Stimulated activated CD8-positive, alpha-beta memory T cell treated with anti-CD3 and anti-CD28 coated beads, Interleukin-12 subunit alpha, Interleukin-12 subunit beta, amount 100 ng/mL, for 1 hour (primary cell): ENCODE data around the gene SLC35A2.

Experiments used
- DNase-seq: peaks from one replicate; pipeline ENCODE4 v3.0.0-alpha.2; 2020; ENCODE audit warnings: low read depth

SLC35A2 gene

DNA sequence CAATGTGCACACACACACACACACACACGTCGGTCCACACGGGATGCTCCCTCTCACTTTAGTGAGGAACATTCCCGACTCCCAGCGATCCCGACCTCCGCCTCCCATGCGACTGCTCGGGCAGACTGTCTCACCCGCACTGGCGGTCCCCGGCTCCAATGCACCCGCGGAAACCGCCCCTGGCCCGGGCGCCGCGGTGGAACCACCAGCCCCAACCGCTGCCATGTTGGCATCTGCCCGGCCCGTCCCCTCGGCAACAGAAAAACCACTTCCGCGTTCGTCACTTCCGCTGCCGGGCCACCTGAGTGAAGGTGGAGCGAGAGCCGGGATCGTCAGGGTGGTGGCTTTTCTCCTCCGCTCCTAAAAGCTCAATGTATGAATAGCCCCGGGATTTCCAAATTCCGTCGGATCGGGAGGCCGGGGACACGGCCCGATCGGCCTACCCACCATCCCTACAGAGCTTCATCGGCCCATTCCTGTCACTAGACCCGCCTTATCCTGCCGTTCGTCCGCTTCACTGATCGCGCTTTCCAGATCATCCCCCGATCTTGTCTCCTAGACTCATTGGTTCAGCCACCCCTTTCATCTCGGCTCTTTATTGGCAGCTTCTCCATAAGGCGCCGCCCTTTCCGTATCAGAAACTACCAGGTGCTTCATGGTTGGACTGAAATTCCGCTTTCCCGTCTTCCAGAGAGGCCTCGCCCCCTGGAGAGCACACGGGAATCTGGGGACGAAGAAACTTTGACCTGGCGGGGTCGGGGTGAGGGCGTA, at the start of gene SLC35A2:
SLC35A2 (minus strand) TSS at position 235 of the 771 bp plus-strand sequence; CDS start at position 225, 10 bp downstream.
- peak; percentile 80 for DNase-seq

DNA sequence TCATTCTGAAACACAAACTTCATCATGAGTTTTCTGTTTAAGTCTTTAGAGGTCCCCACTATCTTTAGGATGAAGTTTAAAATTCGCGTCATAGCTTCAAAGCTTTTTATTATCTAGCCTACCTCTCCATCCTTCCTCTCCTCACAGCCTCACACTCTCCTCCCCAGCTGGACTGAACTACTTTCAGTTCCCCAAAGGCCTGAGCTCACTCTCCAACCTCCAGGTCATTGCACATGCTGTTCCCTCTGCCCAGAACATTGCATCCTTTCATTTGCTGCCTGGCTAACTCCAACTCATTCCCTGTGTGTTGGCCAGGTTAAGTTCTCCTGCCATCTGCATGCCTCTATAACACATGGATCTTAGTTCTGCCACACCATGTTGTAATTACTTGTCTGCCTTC, 48.8 kb upstream of the SLC35A2 start:
- no peak for DNase-seq

DNA sequence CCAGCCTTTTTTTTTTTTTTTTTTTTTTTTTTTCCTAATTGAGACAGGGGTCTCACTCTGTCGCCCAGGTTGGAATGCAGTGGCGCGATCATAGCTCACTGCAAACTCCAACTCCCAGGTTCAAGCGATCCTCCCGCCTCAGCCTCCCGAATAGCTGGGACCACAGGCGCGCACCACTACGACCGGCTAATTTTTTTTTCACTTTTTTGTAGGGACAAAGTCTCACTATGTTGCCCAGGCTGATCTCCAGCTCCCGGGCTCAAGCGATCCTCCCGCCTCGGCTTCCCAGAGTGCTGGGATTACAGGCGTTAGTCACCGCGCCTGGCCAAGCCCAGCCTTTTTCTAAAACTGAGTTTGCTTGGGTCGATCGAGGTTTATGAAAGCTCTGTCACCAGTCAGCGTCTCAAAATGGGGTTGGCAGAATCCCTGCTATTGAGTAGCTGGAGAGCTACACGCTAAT, 47.2 kb upstream of the SLC35A2 start:
- no peak for DNase-seq

DNA sequence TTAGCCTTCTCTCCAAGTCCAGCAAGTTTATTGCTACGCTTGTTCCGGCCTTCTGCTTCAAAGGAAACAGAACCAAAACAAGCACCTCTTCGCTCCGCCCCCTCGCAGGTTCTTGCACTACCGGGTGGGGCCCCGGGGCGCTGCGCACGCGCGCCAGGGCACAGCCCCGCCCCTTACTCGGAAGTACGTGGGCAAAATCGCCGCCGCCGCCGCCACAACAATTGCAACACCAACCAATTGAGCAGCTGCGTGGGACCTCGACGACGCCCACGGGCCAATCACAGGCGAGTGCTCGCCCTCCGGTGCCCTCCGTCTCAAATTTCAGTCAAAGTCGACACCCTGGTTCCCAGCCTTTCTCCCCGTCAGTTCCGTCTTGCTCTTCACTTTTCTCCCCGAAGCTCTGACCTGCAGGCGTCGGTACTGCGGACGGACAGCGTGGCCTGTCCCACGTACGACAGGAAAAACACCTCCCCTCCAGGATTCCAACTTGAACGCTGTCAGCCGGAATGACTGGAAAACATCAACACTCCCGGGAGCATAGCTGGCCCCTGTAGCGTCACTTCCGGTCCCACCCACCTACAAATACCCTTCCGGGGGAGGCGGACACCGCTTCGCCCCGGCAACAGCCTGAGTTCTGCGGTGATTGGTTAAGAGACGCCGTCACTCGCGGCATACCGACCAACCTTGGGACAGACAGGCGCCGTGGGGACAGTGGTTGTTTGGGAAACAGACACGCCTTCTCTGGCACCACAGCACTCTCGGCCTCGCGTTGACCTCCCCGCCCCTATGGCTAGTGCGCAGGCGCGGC, 46.6 kb upstream of the SLC35A2 start:
- peak; percentile 85 for DNase-seq

DNA sequence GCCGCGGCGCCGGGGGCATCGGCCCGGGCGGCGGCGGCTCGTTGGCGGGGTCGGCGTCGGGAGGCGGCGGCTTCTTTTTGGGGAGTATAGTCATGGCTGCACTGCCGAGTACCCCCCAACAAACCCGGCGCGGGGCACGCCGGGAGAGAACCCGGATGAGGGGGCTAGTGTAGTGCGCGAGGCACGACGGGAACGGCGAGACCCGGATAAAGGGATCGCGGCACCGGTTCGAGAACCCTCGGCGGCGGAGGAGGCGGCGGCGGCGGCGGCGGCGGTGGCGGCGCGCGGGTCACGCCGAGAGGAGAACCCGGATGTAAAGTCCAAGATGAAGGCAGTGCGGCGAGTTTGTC, 46.0 kb upstream of the SLC35A2 start, which contains the start of gene OTUD5:
OTUD5 (minus strand) TSS at position 131 of the 350 bp plus-strand sequence; CDS start at position 94, 37 bp downstream.
- peak; percentile 60 for DNase-seq

DNA sequence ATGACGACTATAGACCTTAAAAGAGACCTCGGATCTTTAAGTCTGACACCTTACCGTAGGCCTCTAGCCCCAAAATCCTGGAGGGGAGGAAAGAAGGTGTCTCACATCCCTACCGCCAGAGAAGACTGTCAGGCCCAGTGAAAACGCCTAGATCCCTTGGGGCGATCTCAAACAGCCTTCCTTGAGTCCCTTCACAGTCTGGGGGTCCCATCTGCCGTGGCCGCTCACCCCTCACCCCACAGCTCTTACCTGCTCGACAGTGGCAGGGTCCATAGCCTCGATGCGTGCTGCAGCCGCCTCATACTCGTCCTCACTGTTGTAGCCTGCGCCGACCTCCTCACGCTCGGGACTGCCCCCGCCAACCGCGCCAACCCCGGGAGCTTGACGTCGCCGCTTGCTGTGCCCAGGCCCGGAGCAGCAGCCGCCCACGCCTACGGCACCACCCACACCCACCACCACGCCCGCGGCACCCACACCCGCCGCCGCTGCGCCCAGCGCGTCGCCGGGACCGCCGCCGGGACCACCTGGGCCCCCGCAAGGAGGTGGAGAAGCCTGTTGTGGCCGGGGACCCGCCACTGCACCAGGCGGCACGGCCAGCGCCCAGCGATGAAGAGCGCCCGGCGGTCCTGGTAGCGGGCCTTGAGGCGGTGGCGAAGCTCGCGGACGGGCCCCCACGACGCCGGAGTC, 45.4 kb upstream of the SLC35A2 start:
- DNase-seq = no peak

DNA sequence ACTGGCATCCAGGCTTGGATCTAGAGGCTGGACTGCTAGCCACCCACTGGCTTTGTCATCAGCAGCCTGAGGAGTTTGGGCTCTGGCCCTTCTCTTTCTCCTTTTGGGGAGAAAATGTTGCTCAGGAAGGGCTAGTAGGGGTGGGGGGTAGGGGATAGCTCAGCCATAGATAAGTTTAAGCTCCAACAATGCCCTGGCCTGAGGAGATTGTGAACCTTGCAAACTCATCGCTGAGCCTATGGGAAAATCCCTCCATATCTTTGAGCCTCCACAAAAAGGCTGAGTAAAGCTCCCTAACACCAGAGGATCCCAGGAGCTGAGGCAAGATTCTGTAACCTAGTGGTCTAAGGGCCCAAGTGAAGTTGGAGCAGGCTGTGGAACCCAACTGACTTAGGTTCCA, 37.1 kb upstream of the SLC35A2 start:
- DNase-seq = no peak

DNA sequence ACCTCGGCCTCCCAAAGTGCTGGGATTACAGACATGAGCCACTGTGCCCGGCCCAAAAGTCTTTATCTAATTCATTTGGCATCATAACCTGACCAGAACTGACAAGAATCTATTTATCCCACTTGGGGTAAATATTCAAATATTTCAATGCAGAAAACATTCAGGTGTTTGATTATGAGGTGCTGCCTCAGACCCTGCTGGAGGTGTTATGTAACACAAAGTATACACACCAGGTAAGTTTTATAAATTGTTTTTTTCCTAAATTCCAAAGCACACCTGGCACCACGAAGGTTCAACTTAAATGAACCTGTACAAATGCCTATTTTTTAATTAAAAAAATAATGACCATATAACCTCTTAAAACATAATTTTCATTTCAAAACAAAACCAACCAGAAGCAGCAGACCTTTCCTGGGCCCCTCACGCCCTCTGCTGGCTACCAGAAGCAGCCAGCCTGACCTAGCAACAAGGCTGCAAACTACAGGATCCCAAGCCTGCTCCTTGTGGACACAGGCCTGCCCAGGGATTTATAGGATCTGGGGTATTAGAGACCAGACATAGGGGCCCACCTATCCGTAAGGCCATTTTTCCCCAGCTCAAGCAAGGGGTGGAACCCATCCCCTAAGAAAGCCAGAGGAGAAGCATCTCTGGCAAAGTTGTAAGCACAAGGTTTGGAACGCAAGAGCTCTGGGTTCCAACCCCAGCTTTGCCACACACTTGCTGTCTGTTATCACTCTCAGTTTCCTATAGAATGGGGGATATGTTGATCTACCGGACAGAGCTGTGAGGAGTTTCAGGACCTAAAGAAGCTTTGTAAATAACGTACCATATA, 34.3 kb upstream of the SLC35A2 start:
- no peak for DNase-seq

DNA sequence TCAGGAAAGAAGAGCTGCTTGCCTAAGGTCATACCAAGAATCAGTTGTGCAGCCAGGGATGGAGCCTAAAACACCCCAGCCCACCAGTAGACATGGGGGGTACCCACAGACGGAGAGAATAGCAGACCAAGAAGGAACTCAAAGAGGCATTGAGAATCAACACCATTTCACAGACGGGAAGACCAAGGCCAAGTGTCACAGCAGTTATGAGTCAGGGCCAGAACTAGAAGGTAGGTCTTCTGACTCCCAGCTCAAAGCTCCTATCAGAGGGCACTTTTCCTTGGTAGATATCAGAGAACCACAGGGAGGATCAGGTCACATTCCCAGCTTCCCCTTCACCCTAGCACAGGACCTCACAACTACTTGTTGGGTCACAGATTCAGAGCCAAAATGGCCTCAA, 31.4 kb upstream of the SLC35A2 start:
- no peak for DNase-seq

DNA sequence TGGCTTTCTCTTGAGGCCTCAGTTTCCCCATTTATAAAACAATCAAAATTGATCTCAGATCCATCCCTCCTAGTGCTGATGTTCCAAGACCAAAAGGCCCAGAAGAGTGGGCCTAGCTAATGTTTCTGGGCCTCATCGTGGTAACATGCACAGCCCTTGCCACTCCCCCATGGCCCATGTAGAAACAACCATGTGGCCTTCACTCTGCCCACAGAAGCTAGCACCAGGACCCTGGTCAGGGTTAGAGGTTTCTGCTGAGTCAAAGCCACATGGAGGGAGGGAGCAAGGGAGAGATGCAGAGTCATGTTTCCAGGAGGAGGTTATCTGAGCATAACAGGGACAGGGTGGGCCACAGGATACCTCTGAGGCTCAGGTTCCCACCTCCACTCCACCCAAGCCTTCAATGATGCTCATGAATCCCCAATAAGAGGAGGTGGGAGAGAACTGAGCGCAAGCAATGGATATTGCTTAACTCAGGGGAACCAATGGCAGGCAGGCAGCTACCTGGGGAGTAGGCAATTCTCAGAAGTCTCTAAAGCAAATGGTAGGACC, 29.0 kb upstream of the SLC35A2 start:
- DNase-seq = no peak

DNA sequence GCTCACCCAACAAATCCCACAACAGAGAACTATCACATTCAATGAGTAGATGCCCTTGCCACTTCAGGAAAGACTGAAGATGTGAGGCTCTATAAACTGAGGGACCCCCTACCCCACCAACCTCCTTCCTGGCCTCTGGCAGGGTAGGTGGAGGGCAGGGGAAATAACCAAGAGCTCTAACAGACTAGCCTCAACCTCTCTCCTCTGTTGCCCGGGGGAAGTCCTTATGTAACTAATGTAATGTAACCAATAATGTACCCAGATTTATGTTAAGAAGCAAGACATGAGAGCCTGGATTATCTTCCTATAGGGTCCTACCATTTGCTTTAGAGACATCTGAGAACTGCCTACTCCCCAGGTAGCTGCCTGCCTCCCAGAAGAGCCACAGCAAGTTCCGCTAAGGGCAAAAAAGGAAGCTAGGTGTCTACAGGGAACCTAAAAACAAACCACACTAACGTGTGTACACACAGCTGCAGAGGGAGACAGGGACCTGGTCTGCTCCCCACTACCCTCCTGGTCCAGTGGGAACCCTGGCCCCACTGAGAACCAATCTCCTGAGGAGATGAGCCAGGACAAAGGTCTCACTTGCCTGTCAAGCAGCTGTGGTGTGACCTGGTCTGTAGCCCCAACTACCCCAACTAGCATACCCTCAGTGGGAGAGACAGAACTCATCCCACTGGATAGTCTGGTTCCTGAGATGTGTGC, 28.2 kb upstream of the SLC35A2 start:
- DNase-seq = no peak

DNA sequence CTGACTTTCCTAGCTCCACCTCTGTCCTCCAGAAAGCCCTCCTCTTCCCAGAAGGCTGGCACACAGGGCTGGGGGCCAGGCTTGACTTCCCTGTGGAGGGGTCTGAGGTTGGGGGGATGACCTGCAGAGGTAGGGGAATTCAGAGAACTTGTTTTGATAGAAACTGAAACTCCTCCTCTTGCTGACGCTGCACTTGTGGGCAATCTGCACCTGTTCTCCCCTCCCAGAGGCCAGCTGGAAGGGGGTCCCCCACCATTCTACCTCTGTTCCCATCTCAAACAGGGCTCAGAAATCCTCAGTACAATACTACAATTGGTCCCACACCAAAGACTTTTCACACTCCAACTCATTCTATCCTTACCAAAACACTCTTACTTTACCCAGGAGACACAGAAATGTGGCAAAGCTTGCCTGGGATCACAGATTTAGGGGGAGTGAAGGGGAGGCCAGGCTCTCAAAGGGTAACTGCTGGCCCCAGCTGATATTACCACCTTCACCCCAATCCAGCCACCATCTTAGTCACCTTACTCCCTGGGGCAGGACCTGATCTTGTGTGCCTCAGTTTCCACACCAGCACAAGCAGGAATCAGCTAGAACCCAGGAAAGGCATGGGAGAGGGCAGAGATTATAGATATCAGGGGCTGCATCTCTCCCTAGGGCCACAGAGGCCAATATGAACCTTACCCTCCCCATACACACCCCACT, 27.4 kb upstream of the SLC35A2 start:
- DNase-seq = no peak

DNA sequence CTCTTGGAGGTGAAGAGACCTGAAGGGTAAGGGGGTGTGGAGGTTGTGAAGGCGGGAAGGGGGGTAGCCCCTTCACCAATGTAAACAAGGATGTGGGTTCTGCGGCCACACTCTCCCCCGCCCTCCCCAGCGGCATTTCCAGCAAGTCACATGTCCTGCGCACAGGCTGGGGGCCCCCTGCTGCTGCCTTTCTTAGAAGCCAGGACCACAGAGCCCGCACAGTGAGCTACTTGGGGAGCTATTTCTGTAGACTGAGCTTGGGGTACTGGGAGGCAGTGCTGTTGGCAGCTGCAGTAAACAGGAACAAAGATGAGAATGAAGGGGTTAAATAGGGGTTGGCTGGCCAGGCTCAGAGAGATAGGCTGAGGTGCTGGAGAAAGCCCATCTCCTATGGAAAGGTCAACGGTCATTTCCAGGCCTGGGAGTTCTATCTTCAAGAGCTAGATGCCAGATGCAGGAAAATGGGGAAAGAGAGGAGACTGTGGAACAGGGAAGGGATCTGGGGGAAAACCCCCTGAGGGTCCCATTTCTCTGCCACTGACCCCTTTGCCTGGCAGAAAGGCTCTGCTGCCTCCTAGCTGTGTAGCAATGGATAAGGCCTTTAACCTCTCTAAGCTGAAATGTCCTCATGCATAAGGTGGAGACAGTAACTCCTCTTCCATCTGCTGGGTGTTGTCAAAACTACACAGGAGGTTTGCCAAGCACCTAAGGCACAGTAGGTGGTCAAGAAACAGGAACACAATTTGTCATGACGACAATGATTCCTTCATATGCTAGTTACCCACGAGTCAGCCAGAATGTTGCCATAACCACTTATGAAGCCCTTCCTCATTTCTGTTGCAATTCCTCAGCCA, 25.8 kb upstream of the SLC35A2 start:
- peak; percentile 68 for DNase-seq

DNA sequence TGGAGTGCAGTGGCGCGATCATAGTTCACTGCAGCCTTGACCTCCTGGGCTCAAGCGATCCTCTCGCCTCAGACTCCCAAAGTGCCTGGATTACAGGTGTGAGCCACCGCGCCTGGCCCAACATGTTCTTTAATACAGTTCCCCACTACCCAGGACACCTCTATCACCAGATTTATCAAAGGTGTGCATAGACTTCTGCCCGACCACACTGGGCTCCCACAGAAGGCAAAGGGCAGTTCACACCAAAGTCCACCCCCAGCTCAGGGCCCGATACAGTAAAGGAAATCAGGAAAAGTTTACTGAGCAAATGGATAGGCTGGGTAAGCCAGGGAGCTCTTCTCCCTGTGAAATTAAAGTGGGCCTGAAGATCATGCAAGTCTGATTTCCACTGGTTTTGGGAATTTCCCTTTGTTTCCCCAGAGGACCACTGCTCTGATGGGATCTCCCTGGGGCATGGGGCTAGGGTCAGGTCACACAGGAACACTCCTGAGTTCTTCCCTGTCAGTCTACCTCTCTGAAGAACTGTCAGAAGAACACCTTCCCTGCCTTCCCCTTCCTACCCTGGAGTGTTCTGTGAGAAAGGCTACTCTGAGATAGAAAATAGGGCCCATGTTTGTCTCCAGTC, 25.1 kb upstream of the SLC35A2 start:
- no peak for DNase-seq

DNA sequence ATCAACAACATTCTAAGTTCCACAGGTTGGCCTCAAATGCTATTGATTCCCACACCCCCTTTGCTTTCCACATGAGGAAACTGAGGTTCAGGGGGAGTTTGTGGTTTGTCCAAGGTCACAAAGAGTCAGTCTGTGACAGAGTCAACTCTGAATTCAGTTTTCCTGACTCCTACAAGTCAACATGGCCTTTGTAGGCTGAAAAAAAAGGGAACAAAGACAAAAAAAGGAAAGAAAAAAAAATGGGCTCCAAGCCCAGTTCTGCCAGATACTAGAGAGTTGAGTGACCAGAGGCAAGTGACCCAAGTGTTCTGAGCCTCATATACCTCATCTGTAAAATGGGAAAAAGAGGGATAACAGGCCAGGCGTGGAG, 23.8 kb upstream of the SLC35A2 start:
- DNase-seq = no peak

DNA sequence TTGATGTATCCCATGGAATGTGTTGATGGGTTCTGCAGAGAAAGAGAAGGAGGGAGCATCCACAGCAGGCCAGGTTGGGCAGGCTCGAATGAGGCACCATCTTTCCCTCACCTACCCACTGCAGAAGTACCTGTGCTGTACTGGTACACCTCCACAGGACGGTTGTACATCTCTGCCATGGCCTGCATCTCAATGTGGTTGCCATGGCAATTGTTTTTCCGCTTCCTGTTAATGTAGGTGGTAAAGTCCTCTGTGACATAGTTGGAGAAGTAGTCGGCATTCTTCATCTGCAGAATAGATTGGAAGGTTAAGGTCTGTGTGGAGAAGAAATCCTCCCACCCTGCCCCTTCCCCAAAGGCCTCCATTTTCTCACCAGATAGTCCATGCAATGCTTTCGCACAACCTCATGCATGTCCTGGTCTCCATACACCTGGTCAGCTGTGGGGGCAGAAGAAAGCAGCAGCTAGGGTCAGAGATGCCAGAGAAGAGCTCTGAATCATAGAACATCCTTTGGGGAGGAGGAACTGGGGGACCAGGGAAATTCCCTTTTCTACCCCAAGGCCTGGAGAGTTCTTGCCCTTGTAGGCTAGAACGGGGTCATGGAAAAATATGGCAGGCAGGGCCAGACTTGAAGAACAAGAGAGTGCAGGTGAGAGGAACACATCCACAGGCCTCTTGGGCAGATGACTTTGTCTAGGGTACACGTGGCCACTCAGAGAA, 23.3 kb upstream of the SLC35A2 start:
- DNase-seq = no peak

DNA sequence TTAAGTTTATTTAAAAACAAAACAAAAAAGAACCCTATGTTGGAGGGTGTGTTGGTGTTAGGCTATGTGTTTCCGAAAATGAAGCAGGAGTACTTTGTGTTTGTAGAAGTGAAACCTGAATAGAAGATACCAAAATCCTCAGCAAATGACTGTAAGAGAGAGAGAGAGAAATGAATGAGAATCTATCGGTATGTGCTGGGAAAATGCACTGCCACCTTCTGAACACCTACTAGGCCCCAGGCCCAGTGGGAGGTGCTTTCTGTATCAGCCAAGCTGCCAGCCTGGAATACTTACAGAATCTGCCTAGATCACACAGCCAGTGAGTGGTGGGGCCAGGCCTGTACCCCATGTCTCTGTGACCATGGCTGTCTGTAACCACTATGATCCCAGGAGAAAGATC, 22.3 kb upstream of the SLC35A2 start:
- DNase-seq = no peak

DNA sequence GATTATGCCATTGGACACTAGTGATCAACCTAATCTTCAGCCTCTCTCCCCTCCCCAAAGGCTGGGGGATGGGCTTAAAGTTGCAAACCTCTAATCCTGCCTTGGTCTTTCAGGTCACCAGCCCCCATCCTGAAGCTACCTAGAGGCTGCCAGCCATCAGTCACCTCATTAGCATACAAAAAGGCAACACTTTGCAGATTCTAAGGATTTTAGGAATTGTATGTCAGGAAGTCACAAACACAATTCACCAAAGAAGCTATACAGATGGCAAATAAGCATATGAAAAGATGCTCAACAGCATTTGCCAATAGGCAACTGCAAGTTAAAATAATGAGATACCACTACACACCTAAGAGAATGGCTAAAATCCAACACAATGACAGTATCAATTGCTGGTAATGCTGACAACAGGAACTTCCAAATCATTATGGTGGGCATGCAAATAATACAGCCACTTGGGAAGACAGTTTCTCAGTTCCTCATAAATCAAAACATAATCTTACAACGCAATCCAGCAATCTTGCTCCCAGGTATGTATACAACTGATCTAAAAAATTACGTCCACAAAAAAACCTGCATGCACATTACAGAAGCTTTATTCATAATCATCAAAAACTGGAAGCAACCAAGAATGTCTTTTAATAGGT, 16.4 kb upstream of the SLC35A2 start:
- DNase-seq = no peak
